ENCODE results near the gene MSX1. TPM values are rescaled to one million over a fixed set of nuclear protein-coding genes. Genes with fewer than 3 reads are reported as not detected.

Gene MSX1
- total RNA-seq (2021): not detected in 2 replicates
- long read RNA-seq: 0 reads

DNA sequence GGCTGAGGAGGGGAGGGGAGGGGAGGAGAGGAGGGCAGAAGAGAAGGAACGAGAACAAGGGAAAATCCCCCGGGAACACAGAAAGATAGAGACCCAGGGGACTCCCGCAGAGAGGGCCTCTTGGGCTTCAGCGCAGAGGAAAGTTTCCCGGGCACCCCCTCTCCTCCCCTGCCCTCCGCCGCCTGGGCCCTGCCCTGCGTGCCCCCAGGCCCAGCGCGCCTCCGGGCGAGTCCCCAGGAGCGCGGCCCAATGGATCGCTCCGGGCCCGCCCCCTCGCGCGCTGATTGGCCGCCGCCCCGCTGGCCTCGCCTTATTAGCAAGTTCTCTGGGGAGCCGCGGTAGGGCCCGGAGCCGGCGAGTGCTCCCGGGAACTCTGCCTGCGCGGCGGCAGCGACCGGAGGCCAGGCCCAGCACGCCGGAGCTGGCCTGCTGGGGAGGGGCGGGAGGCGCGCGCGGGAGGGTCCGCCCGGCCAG is at the start of gene MSX1:
Gene MSX1 (plus strand): TSS at position 341 of the 474 bp plus-strand sequence. CDS start 235 bp downstream, outside the sequence.
- Histone ChIP-seq H3T11ph (ENCODE audit: low read length) (no peak within 1 kb of the TSS), H3K27ac (ENCODE audit: insufficient read length, low read depth, low read length) (no peak within 1 kb of the TSS), H2AFZ (ENCODE audit: low read length) (no peak within 1 kb of the TSS), H4K8ac (replicated peaks; ENCODE audit: insufficient read length, low read depth, low read length) (no peak within 1 kb of the TSS), H3K9me3 (ENCODE audit: control insufficient read depth, low read depth, low read length) (no peaks in the 10 kb centered on the region), H2BK120ac (ENCODE audit: low read depth, low read length, poor library complexity, severe bottlenecking) (no peak within 1 kb of the TSS), H3K79me2 (ENCODE audit: insufficient read depth, low read length) (no peaks in the 10 kb centered on the region), H3K56ac (ENCODE audit: insufficient read length, low read depth, low read length) (no peak within 1 kb of the TSS), H4K91ac (ENCODE audit: insufficient read length, low read depth, low read length) (no peak within 1 kb of the TSS), H3K4me2 (ENCODE audit: insufficient read depth, insufficient read length, low read length) (peak within 1 kb of the TSS; percentile 43), H3K9ac (ENCODE audit: extremely low read depth, insufficient read length, low read length) (no peak within 1 kb of the TSS), H3K79me1 (ENCODE audit: insufficient read depth, low read depth, low read length, poor library complexity, severe bottlenecking) (no peaks in the 10 kb centered on the region), H3K4me1 (ENCODE audit: insufficient read depth, low read length) (0 out of 2 replicates have a peak, but pooled peaks cover 3% of the 10 kb centered on the region), H3K27me3 (ENCODE audit: insufficient read depth, low read length) (peaks cover 91% of the 10 kb centered on the region), H3K23me2 (ENCODE audit: insufficient read length, low read depth, low read length, poor library complexity, severe bottlenecking) (peaks cover 5% of the 10 kb centered on the region), H2BK12ac (ENCODE audit: insufficient read length, low read depth, low read length) (no peak within 1 kb of the TSS), H2BK5ac (ENCODE audit: insufficient read length, low read length) (no peak within 1 kb of the TSS), H2BK20ac (ENCODE audit: low read depth, low read length, poor library complexity, severe bottlenecking) (no peak within 1 kb of the TSS), H4K5ac (ENCODE audit: insufficient read length, low read depth, low read length) (no peak within 1 kb of the TSS), H4K20me1 (ENCODE audit: control insufficient read depth, insufficient read depth, insufficient read length) (peaks cover 8% of the 10 kb centered on the region), H3K4ac (ENCODE audit: low read depth, low read length) (no peak within 1 kb of the TSS), H2AK5ac (ENCODE audit: insufficient read length, low read length) (no peak within 1 kb of the TSS), H3K14ac (ENCODE audit: insufficient read depth, low read length) (no peak within 1 kb of the TSS), H3K18ac (ENCODE audit: insufficient read length, low read depth, low read length) (no peak within 1 kb of the TSS), H3K23ac (ENCODE audit: insufficient read length, low read depth, low read length) (no peak within 1 kb of the TSS), H2BK15ac (ENCODE audit: low read depth, low read length) (no peak within 1 kb of the TSS)
- DNase-seq: peak; percentile 96
- TF ChIP-seq, protein P1, sequence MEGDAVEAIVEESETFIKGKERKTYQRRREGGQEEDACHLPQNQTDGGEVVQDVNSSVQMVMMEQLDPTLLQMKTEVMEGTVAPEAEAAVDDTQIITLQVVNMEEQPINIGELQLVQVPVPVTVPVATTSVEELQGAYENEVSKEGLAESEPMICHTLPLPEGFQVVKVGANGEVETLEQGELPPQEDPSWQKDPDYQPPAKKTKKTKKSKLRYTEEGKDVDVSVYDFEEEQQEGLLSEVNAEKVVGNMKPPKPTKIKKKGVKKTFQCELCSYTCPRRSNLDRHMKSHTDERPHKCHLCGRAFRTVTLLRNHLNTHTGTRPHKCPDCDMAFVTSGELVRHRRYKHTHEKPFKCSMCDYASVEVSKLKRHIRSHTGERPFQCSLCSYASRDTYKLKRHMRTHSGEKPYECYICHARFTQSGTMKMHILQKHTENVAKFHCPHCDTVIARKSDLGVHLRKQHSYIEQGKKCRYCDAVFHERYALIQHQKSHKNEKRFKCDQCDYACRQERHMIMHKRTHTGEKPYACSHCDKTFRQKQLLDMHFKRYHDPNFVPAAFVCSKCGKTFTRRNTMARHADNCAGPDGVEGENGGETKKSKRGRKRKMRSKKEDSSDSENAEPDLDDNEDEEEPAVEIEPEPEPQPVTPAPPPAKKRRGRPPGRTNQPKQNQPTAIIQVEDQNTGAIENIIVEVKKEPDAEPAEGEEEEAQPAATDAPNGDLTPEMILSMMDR (conservative IDR thresholded peaks at IDR 0.05): no peak
- H3K9me3 Mint-ChIP-seq: peaks cover 0 to 11% of the 10 kb centered on the region in 2 experiments
- H3K4me3 Mint-ChIP-seq: peak within 1 kb of the TSS; percentile 47 to 73
- peaks cover 52% of the 10 kb centered on the region for H3K27me3 Mint-ChIP-seq (ENCODE audit: low read depth)
- H3K36me3 Mint-ChIP-seq (ENCODE audit: insufficient read depth in 1 of 3, low read depth in 3 of 3): no peaks in the 10 kb centered on the region; a peak in 2 of 7 replicates
- peaks cover 10 to 53% of the 10 kb centered on the region in 2 experiments for H3K4me1 Mint-ChIP-seq
- no peak within 1 kb of the TSS for H3K27ac Mint-ChIP-seq
- WGBS (ENCODE audit: extremely low coverage, insufficient read length, low lambda C conversion rate): no CpG with 5 or more reads among the region's 44 CpGs

Data from H9 (cell line).